Neural progenitor cell (in vitro differentiated cells): Measurements from ENCODE around the gene TULP1. TPM values are rescaled to one million over a fixed set of nuclear protein-coding genes. Genes with fewer than 3 reads are reported as not detected.

ENCODE experiments used
- DNase-seq: peaks from one replicate; pipeline ENCODE4 v3.0.0-alpha.2; 2016; ENCODE audit warnings: low spot score
- H2AFZ ChIP-seq: fragments of 200-600 bp; sonication (generic); replicated peaks from 2 replicates; pipeline ENCODE4 v1.6.1; 2016; ENCODE audit warnings: antibody characterized with exemption
- H3F3A ChIP-seq: fragments of 200-600 bp; sonication (generic); 2 replicates; pipeline ENCODE4 v1.6.1; 2016; ENCODE audit warnings: antibody characterized with exemption, low read depth
- H3K27ac ChIP-seq: fragments of 200-600 bp; sonication (generic); 2 replicates; pipeline ENCODE4 v1.5.1; 2016; ENCODE audit warnings: mild to moderate bottlenecking
- H3K27me3 ChIP-seq: fragments of 200-600 bp; sonication (generic); 2 replicates; pipeline ENCODE4 v1.6.1; 2016; ENCODE audit warnings: mild to moderate bottlenecking, moderate library complexity
- H3K36me3 ChIP-seq: fragments of 200-600 bp; sonication (generic); 2 replicates; pipeline ENCODE4 v1.5.1; 2016
- H3K4me1 ChIP-seq: fragments of 200-600 bp; sonication (generic); 2 replicates; pipeline ENCODE4 v1.6.1; 2016; ENCODE audit warnings: mixed run types
- H3K4me2 ChIP-seq: fragments of 200-600 bp; sonication (generic); 2 replicates; pipeline ENCODE4 v1.6.1; 2016
- H3K4me3 ChIP-seq: fragments of 200-600 bp; sonication (generic); 2 replicates; pipeline ENCODE4 v1.5.1; 2016
- H3K79me2 ChIP-seq: fragments of 200-600 bp; sonication (generic); 2 replicates; pipeline ENCODE4 v1.6.1; 2016; ENCODE audit warnings: low read depth
- H3K9ac ChIP-seq: fragments of 200-600 bp; sonication (generic); 2 replicates; pipeline ENCODE4 v1.6.1; 2016
- H3K9me3 ChIP-seq: fragments of 200-600 bp; sonication (generic); 2 replicates; pipeline ENCODE4 v1.5.1; 2016; ENCODE audit warnings: low read depth
- H4K20me1 ChIP-seq: fragments of 200-600 bp; sonication (generic); 2 replicates; pipeline ENCODE4 v1.6.1; 2016; ENCODE audit warnings: low read depth
- H3K27ac Mint-ChIP-seq: 3 replicates; pipeline ENCODE4 v1.8.0; 2021; ENCODE audit warnings: mixed read lengths
- H3K27me3 Mint-ChIP-seq: 2 replicates; pipeline ENCODE4 v1.8.0; 2022; ENCODE audit warnings: low read depth, mild to moderate bottlenecking, inconsistent platforms, moderate library complexity, mixed read lengths; ENCODE audit not compliant: insufficient read depth
- H3K36me3 Mint-ChIP-seq: 3 replicates; pipeline ENCODE4 v1.8.0; 2021; ENCODE audit warnings: mixed read lengths
- H3K4me1 Mint-ChIP-seq: 3 replicates; pipeline ENCODE4 v1.8.0; 2021; ENCODE audit warnings: mixed read lengths
- H3K4me3 Mint-ChIP-seq: 3 replicates; pipeline ENCODE4 v1.8.0; 2021; ENCODE audit warnings: mild to moderate bottlenecking, moderate library complexity, mixed read lengths
- H3K9me3 Mint-ChIP-seq: 3 replicates; pipeline ENCODE4 v1.8.0; 2020; ENCODE audit warnings: mixed read lengths
- EZH2 ChIP-seq: fragments of 200-600 bp; sonication (generic); IDR thresholded peaks from 2 replicates; pipeline ENCODE4 v1.6.1; 2017; ENCODE audit warnings: antibody characterized with exemption, mild to moderate bottlenecking, moderate library complexity
- EZH2phosphoT487 ChIP-seq: fragments of 200-600 bp; sonication (generic); IDR thresholded peaks from 2 replicates; pipeline ENCODE4 v1.6.1; 2017; ENCODE audit warnings: antibody characterized with exemption
- total RNA-seq: library from RNA; depleted of rRNA; stranded (reverse); fragments of >200 nt; gene quantifications from 2 replicates; pipeline ENCODE4 v1.2.3, GENCODE V29; 2015; ENCODE audit warnings: low replicate concordance
- TF ChIP-seq, protein P1 (sequence below): fragments of 200-600 bp; sonication (generic); IDR thresholded peaks from 2 replicates; pipeline ENCODE4 v1.5.1; 2017; ENCODE audit warnings: antibody characterized with exemption, mild to moderate bottlenecking

The TULP1 gene
- total RNA-seq, 1 donor from 2014 or later = not detected

GRCh38 chr6:35489066-35489465, 23.6 kb downstream of the TULP1 start:
- Histone ChIP-seq H3K79me2 (peaks cover 48% of the 10 kb centered on the region), H3K4me3 (no peak overlapping the region), H2AFZ (no peak overlapping the region), H3K9me3 (no peaks in the 10 kb centered on the region), H3K27me3 (no peaks in the 10 kb centered on the region), H3K4me2 (no peak overlapping the region), H3K27ac (no peak overlapping the region), H3K36me3 (no peaks in the 10 kb centered on the region), H3F3A (peaks cover 26% of the 10 kb centered on the region), H3K4me1 (peaks cover 75% of the 10 kb centered on the region), H3K9ac (no peak overlapping the region), H4K20me1 (peaks cover 59% of the 10 kb centered on the region)
- H3K27me3 Mint-ChIP-seq = peaks cover 8% of the 10 kb centered on the region
- no peak overlapping the region for H3K4me3 Mint-ChIP-seq
- peaks cover 60% of the 10 kb centered on the region for H3K4me1 Mint-ChIP-seq
- no peak for DNase-seq
- H3K9me3 Mint-ChIP-seq = no peaks in the 10 kb centered on the region
- no peaks in the 10 kb centered on the region for H3K36me3 Mint-ChIP-seq
- TF ChIP-seq EZH2phosphoT487 (no peak), EZH2 (no peak)
- TF ChIP-seq, protein P1, sequence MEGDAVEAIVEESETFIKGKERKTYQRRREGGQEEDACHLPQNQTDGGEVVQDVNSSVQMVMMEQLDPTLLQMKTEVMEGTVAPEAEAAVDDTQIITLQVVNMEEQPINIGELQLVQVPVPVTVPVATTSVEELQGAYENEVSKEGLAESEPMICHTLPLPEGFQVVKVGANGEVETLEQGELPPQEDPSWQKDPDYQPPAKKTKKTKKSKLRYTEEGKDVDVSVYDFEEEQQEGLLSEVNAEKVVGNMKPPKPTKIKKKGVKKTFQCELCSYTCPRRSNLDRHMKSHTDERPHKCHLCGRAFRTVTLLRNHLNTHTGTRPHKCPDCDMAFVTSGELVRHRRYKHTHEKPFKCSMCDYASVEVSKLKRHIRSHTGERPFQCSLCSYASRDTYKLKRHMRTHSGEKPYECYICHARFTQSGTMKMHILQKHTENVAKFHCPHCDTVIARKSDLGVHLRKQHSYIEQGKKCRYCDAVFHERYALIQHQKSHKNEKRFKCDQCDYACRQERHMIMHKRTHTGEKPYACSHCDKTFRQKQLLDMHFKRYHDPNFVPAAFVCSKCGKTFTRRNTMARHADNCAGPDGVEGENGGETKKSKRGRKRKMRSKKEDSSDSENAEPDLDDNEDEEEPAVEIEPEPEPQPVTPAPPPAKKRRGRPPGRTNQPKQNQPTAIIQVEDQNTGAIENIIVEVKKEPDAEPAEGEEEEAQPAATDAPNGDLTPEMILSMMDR = no peak
- no peak overlapping the region for H3K27ac Mint-ChIP-seq

DNA sequence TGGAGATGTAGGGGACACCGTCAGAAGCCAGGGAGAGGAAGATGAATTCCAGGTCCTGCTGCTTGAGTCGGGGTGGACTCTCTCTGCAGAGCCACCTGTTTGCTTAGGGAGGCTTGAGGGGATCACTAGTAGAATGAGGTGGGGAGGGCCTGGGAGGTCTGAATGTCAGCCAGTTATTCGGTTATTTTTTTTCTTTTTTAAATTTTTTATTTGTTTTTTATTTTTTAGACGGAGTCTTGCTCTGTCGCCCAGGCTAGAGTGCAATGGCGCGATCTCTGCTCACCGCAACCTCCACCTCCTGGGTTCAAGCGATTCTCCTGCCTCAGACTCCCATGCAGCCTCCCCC, 24.2 kb downstream of the TULP1 start:
- H3K4me1 Mint-ChIP-seq = peaks cover 54% of the 10 kb centered on the region
- Histone ChIP-seq H3K27ac (no peak overlapping the region), H3K79me2 (peaks cover 43% of the 10 kb centered on the region), H3K9me3 (no peaks in the 10 kb centered on the region), H3K36me3 (no peaks in the 10 kb centered on the region), H2AFZ (no peak overlapping the region), H3K27me3 (no peaks in the 10 kb centered on the region), H3K4me1 (peaks cover 71% of the 10 kb centered on the region), H3K4me2 (no peak overlapping the region), H3K9ac (no peak overlapping the region), H3K4me3 (no peak overlapping the region), H3F3A (peaks cover 26% of the 10 kb centered on the region), H4K20me1 (peaks cover 54% of the 10 kb centered on the region)
- H3K27me3 Mint-ChIP-seq = peaks cover 8% of the 10 kb centered on the region
- H3K36me3 Mint-ChIP-seq = no peaks in the 10 kb centered on the region
- no peaks in the 10 kb centered on the region for H3K9me3 Mint-ChIP-seq
- H3K27ac Mint-ChIP-seq = no peak overlapping the region
- DNase-seq = no peak
- no peak overlapping the region for H3K4me3 Mint-ChIP-seq
- TF ChIP-seq EZH2phosphoT487 = no peak
- TF ChIP-seq EZH2 = no peak
- TF ChIP-seq, protein P1 = no peak

- Histone ChIP-seq H3K4me3 (no peak overlapping the region), H3K79me2 (peaks cover 37% of the 10 kb centered on the region), H3F3A (peaks cover 26% of the 10 kb centered on the region), H2AFZ (no peak overlapping the region), H3K9ac (no peak overlapping the region), H3K36me3 (no peaks in the 10 kb centered on the region), H3K4me1 (peaks cover 68% of the 10 kb centered on the region), H4K20me1 (peaks cover 48% of the 10 kb centered on the region), H3K27me3 (no peaks in the 10 kb centered on the region), H3K9me3 (no peaks in the 10 kb centered on the region), H3K27ac (no peak overlapping the region), H3K4me2 (no peak overlapping the region)
- TF ChIP-seq EZH2 (no peak), EZH2phosphoT487 (no peak)
- TF ChIP-seq, protein P1 = no peak
- H3K9me3 Mint-ChIP-seq = no peaks in the 10 kb centered on the region
- peaks cover 4% of the 10 kb centered on the region for H3K27me3 Mint-ChIP-seq
- peaks cover 48% of the 10 kb centered on the region for H3K4me1 Mint-ChIP-seq
- H3K27ac Mint-ChIP-seq = peak overlapping the region; percentile 53
- H3K36me3 Mint-ChIP-seq = no peaks in the 10 kb centered on the region
- H3K4me3 Mint-ChIP-seq = no peak overlapping the region
- DNase-seq = peak; percentile 34
These were observed 24.8 kb downstream of the TULP1 start for GRCh38 chr6:35487658-35488516.
